Neural crest cell (in vitro differentiated cells): Measurements from ENCODE around the gene ZBTB47. TPM values are rescaled to one million over a fixed set of nuclear protein-coding genes. Genes with fewer than 3 reads are reported as not detected.

Experiments used
- DNase-seq: peaks from one replicate; pipeline ENCODE4 v3.0.0; 2021; ENCODE audit warnings: low read depth, mixed read lengths, low spot score
- H3K27ac Mint-ChIP-seq: one replicate; pipeline ENCODE4 v1.8.0; 2021; ENCODE audit warnings: mild to moderate bottlenecking, mixed read lengths; ENCODE audit not compliant: unreplicated experiment
- H3K27me3 Mint-ChIP-seq: 2 replicates; pipeline ENCODE4 v1.8.0; 2021; ENCODE audit warnings: low read depth, mild to moderate bottlenecking, mixed read lengths
- H3K36me3 Mint-ChIP-seq: 2 replicates; pipeline ENCODE4 v1.8.0; 2021; ENCODE audit warnings: low read depth, mild to moderate bottlenecking, mixed read lengths
- H3K4me1 Mint-ChIP-seq: 2 replicates; pipeline ENCODE4 v1.8.0; 2021; ENCODE audit warnings: mixed read lengths
- H3K4me3 Mint-ChIP-seq: one replicate; pipeline ENCODE4 v1.8.0; 2021; ENCODE audit warnings: mild to moderate bottlenecking, mixed read lengths
- H3K9me3 Mint-ChIP-seq: 2 replicates; pipeline ENCODE4 v1.8.0; 2021; ENCODE audit warnings: mixed read lengths
- total RNA-seq: library from RNA; stranded (reverse); gene quantifications from 2 replicates; pipeline ENCODE4 v1.2.1, GENCODE V29; 2021
- TF ChIP-seq, protein P1 (sequence below): fragments of 200-600 bp; sonication (generic); conservative IDR thresholded peaks from 2 replicates; pipeline ENCODE4 v1.5.0; 2021; ENCODE audit warnings: antibody characterized with exemption, mild to moderate bottlenecking

The ZBTB47 gene
- total RNA-seq, 1 donor from 2014 or later, result 6.6 TPM

DNA sequence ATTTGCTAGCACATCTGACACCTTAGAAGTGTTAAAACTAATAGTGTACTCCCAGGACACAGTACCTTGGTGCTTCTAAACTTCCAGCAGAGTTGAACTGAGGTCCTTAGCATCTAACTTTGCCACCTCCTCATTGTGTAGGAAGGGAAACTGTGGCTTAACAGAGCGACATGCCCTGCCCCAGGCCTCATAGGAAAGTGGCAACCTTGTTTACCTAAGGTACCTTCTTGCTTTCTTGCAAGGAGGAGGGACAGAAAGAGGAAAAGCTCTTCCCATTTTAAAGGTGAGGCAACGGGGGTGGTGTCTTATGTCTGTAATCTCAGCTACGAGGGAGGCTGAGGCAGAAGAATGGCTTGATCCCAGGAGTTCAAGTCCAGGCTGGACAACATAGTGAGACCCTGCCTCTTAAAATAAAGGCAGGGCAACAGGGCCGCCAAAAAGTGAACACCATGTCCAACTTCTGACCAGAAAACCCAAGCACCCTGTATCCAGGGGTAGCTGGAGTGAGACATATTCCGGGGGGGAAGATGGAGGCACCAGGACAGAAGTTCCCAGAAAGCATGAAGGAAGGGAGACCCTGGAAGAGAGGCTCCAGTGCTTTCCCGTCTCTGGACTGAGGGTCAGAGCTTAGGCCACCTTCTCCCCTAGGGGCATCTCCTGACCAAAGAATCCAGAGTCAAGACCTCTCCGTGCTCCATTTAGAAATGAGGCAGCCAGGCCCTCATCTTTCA, 31.3 kb downstream of the ZBTB47 start:
- Mint-ChIP-seq H3K4me3 (no peak overlapping the region), H3K9me3 (no peaks in the 10 kb centered on the region), H3K27ac (no peak overlapping the region), H3K36me3 (no peaks in the 10 kb centered on the region), H3K27me3 (no peaks in the 10 kb centered on the region), H3K4me1 (no peaks in the 10 kb centered on the region)
- no peak for DNase-seq
- TF ChIP-seq, protein P1, sequence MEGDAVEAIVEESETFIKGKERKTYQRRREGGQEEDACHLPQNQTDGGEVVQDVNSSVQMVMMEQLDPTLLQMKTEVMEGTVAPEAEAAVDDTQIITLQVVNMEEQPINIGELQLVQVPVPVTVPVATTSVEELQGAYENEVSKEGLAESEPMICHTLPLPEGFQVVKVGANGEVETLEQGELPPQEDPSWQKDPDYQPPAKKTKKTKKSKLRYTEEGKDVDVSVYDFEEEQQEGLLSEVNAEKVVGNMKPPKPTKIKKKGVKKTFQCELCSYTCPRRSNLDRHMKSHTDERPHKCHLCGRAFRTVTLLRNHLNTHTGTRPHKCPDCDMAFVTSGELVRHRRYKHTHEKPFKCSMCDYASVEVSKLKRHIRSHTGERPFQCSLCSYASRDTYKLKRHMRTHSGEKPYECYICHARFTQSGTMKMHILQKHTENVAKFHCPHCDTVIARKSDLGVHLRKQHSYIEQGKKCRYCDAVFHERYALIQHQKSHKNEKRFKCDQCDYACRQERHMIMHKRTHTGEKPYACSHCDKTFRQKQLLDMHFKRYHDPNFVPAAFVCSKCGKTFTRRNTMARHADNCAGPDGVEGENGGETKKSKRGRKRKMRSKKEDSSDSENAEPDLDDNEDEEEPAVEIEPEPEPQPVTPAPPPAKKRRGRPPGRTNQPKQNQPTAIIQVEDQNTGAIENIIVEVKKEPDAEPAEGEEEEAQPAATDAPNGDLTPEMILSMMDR, result no peak

DNA sequence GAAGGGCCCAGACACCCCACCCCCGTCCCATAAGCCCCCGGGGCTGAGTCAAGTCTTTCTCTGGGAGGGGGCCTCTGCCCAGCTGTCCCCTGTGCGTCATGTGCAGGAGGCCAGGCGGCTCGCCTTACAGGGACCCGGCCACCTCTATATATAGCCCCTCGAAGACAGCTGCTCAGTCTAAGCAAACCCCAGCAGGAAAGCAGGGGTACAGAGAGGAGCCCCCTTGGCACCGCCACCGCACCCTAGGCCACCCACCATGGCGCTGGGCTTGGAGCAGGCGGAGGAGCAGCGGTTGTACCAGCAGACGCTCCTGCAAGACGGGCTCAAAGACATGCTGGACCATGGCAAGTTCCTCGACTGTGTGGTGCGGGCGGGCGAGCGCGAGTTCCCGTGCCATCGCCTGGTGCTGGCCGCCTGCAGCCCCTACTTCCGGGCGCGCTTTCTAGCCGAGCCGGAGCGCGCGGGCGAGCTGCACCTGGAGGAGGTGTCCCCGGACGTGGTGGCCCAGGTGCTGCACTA, 31.9 kb downstream of the ZBTB47 start, which contains the start of gene KLHL40:
Gene KLHL40, plus strand, starts transcription at position 175 of the 519 bp plus-strand sequence. Its CDS starts 82 bp downstream, at position 257.
- TF ChIP-seq, protein P1, result no peak
- H3K4me3 Mint-ChIP-seq, result no peak within 1 kb of the TSS
- H3K36me3 Mint-ChIP-seq, result no peaks in the 10 kb centered on the region
- no peaks in the 10 kb centered on the region for H3K27me3 Mint-ChIP-seq
- no peak for DNase-seq
- H3K9me3 Mint-ChIP-seq, result no peaks in the 10 kb centered on the region
- H3K27ac Mint-ChIP-seq, result no peak within 1 kb of the TSS
- no peaks in the 10 kb centered on the region for H3K4me1 Mint-ChIP-seq

DNA sequence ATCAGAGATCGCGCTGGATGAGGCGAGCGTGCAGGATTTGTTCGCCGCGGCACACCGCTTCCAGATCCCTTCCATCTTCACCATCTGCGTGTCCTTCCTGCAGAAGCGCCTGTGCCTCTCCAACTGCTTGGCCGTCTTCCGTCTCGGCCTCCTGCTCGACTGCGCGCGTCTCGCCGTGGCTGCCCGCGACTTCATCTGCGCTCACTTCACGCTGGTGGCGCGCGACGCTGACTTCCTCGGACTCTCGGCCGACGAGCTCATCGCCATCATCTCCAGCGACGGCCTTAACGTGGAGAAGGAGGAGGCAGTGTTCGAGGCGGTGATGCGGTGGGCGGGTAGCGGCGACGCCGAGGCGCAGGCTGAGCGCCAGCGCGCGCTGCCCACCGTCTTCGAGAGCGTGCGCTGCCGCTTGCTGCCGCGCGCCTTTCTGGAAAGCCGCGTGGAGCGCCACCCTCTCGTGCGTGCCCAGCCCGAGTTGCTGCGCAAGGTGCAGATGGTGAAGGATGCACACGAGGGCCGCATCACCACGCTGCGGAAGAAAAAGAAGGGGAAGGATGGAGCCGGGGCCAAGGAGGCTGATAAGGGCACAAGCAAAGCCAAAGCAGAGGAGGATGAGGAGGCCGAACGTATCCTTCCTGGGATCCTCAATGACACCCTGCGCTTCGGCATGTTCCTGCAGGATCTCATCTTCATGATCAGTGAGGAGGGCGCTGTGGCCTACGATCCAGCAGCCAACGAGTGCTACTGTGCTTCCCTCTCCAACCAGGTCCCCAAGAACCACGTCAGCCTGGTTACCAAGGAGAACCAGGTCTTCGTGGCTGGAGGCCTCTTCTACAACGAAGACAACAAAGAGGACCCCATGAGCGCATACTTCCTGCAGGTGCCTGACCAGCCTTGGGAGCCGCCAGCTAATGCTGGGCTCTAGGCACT, 32.7 kb downstream of the ZBTB47 start:
- Mint-ChIP-seq H3K36me3 (no peaks in the 10 kb centered on the region), H3K27me3 (no peaks in the 10 kb centered on the region), H3K27ac (no peak overlapping the region), H3K4me1 (no peaks in the 10 kb centered on the region), H3K9me3 (no peaks in the 10 kb centered on the region), H3K4me3 (no peak overlapping the region)
- no peak for DNase-seq
- TF ChIP-seq, protein P1, result no peak

DNA sequence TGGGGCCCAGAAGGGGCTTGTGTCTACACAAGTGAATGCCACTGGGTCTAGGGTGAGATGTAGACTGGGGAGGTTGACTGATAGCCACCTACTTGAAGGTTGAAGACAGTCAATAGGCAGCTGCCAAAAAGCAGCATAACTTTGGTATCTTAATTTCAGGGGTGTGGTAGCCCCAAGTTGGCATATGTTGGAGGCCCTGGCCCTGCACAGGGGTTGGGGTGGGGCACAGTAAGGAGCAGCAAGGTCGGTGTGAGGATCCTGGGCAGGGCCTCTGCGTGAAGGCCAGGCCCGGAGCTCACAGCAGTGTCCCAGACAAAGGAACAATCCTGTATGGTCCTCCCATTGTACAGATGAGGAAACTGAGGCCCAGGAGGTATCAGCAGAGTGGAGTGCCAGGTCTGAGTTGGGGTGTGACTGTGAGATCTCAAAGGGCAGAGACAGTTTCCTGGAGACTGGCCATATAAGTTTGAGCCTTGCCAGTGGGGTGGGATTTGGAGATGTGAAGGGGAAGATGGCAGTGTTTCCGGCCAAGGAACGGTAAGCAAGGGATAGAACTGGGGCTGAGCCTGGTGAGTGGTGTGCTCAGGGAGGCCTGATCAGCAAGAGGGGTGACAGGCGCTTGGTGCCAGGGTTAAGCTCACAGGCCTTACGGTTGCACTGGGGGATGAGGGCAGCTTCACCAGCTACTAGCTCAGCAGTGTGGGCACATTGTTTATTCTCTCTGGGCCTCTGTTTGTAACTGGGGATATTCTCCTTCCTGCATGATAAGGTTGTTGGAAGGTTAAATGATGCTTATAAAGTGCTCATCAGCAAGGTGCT, 33.5 kb downstream of the ZBTB47 start:
- DNase-seq, result no peak
- no peak overlapping the region for H3K27ac Mint-ChIP-seq
- H3K9me3 Mint-ChIP-seq, result no peaks in the 10 kb centered on the region
- TF ChIP-seq, protein P1, result no peak
- H3K4me1 Mint-ChIP-seq, result no peaks in the 10 kb centered on the region
- no peaks in the 10 kb centered on the region for H3K27me3 Mint-ChIP-seq
- no peak overlapping the region for H3K4me3 Mint-ChIP-seq
- no peaks in the 10 kb centered on the region for H3K36me3 Mint-ChIP-seq

DNA sequence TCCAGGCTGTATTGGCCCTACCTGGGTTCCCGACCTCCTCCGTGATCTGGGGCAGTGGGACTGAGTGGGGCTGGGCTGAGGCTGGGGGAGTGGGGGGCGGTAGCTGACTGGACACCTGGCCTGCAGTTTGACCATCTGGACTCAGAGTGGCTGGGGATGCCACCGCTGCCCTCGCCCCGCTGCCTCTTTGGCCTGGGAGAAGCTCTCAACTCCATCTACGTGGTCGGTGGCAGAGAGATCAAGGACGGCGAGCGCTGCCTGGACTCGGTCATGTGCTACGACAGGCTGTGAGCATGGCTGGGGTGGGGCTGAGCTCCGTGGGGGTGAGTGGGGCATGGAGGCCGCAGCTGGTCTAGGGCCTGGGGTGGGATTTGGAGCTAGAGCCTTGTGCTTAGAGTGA, 34.5 kb downstream of the ZBTB47 start:
- TF ChIP-seq, protein P1, result no peak
- Mint-ChIP-seq H3K4me1 (no peaks in the 10 kb centered on the region), H3K27me3 (no peaks in the 10 kb centered on the region), H3K4me3 (no peak overlapping the region), H3K9me3 (no peaks in the 10 kb centered on the region), H3K36me3 (no peaks in the 10 kb centered on the region), H3K27ac (no peak overlapping the region)
- no peak for DNase-seq
